HG02840 (cell line): ENCODE measurements around the gene GDF15.
"Not testable (repeated sequence)": the region's sequence is repeated elsewhere in the genome, so short reads cannot be mapped to it uniquely, and the experiment has no call there.

Experiments used
- ATAC-seq: cut with Tn5 transposase; IDR thresholded peaks from one replicate; pipeline ENCODE4 v1.9.1; 2021; ENCODE audit warnings: mild to moderate bottlenecking, moderate library complexity, moderate number of reproducible peaks; ENCODE audit not compliant: unreplicated experiment, low FRiP score

The GDF15 gene

GRCh38 chr19:18385675-18386542 lies at the start of gene GDF15:
TSS of gene GDF15 (plus strand) at chr19:18386158. CDS start at chr19:18386190, 32 bp downstream.
- no peak for ATAC-seq

- ATAC-seq, result no peak
Observed at GRCh38 chr19:18338541-18338940, 47.4 kb upstream of the GDF15 start.

- no peak for ATAC-seq
Observed at GRCh38 chr19:18339723-18340122, 46.2 kb upstream of the GDF15 start.

GRCh38 chr19:18340190-18340989 lies 45.6 kb upstream of the GDF15 start, which contains the start of gene PGPEP1:
TSS of gene PGPEP1 (plus strand) at chr19:18340598. CDS start at chr19:18340682, 84 bp downstream.
- peak; percentile 50 for ATAC-seq

- no peak for ATAC-seq
Observed at GRCh38 chr19:18340990-18341868, 44.7 kb upstream of the GDF15 start.

- ATAC-seq, result no peak
Observed at GRCh38 chr19:18342090-18342632, 43.8 kb upstream of the GDF15 start.

- ATAC-seq, result no peak
Observed at GRCh38 chr19:18344582-18344950, 41.4 kb upstream of the GDF15 start.

GRCh38 chr19:18345296-18345695 lies 40.7 kb upstream of the GDF15 start:
- ATAC-seq, result no peak

- ATAC-seq, result no peak
Observed at GRCh38 chr19:18346091-18346490, 39.9 kb upstream of the GDF15 start.

- ATAC-seq, result no peak
Observed at GRCh38 chr19:18348171-18348570, 37.8 kb upstream of the GDF15 start.

GRCh38 chr19:18348818-18349339 lies 37.1 kb upstream of the GDF15 start:
- not testable (repeated sequence) for ATAC-seq

- ATAC-seq, result no peak
Observed at GRCh38 chr19:18349524-18350128, 36.3 kb upstream of the GDF15 start.

- no peak for ATAC-seq
Observed at GRCh38 chr19:18350490-18350889, 35.5 kb upstream of the GDF15 start.

- ATAC-seq, result no peak
Observed at GRCh38 chr19:18351544-18351943, 34.4 kb upstream of the GDF15 start.

- ATAC-seq, result no peak
Observed at GRCh38 chr19:18353378-18354005, 32.5 kb upstream of the GDF15 start.

GRCh38 chr19:18354743-18355142 lies 31.2 kb upstream of the GDF15 start:
- not testable (repeated sequence) for ATAC-seq

GRCh38 chr19:18357041-18357440 lies 28.9 kb upstream of the GDF15 start:
- no peak for ATAC-seq

GRCh38 chr19:18361646-18362045 lies 24.3 kb upstream of the GDF15 start:
- no peak for ATAC-seq

GRCh38 chr19:18362934-18363542 lies 22.9 kb upstream of the GDF15 start:
- no peak for ATAC-seq
